Caco-2 (cell line): ENCODE data around the gene DSG4. TPM values are rescaled to one million over a fixed set of nuclear protein-coding genes. Genes with fewer than 3 reads are reported as not detected.

ENCODE experiments used
- BruUV-seq: library from RNA; stranded (reverse); fragments of 400-500 nt; replicated peaks from 2 replicates; lab custom pipeline; 2021; lab: Mats Ljungman, UMichigan
- CTCF ChIA-PET: fragments of 300-600 bp; sonication (Branson Sonifier 250); formaldehyde crosslinking; loops from one replicate; lab custom pipeline; 2022; ENCODE audit warnings: antibody characterized with exemption; lab: Charles Lee
- POLR2A ChIA-PET: fragments of 300-600 bp; sonication (Branson Sonifier 250); formaldehyde crosslinking; loops from one replicate; lab custom pipeline; 2022; ENCODE audit warnings: antibody characterized with exemption; lab: Charles Lee
- DNase-seq, 2 experiments: peaks; one replicate each; pipeline versions ENCODE4 v3.0.0 to v3.0.0-alpha.2; 2020 to 2022
- H3K27me3 ChIP-seq: replicated peaks from 2 replicates; pipeline ENCODE4 v1.6.0; 2011; ENCODE audit warnings: low read length; ENCODE audit not compliant: control insufficient read depth, insufficient read depth
- H3K36me3 ChIP-seq: 2 replicates; pipeline ENCODE4 v1.5.1; 2011; ENCODE audit warnings: low read length; ENCODE audit not compliant: control insufficient read depth, insufficient read depth
- H3K4me1 ChIP-seq: fragments of 250-450 bp; sonication (Bioruptor Pico); 2 replicates; pipeline ENCODE4 v1.5.1; 2020; ENCODE audit warnings: mild to moderate bottlenecking
- H3K4me3 ChIP-seq: 2 replicates; pipeline ENCODE4 v1.5.1; 2011; ENCODE audit warnings: low read depth, mild to moderate bottlenecking, control low read depth, low read length
- H3K9me3 ChIP-seq: fragments of 250-450 bp; sonication (Bioruptor Pico); 2 replicates; pipeline ENCODE4 v1.5.1; 2020; ENCODE audit warnings: mild to moderate bottlenecking, moderate library complexity
- H3K27ac Mint-ChIP-seq: one replicate; pipeline ENCODE4 v1.8.0; 2022; ENCODE audit warnings: mixed read lengths; ENCODE audit not compliant: unreplicated experiment
- H3K27me3 Mint-ChIP-seq: one replicate; pipeline ENCODE4 v1.8.0; 2022; ENCODE audit warnings: mixed read lengths; ENCODE audit not compliant: insufficient read depth, unreplicated experiment
- H3K36me3 Mint-ChIP-seq: one replicate; pipeline ENCODE4 v1.8.0; 2022; ENCODE audit warnings: mild to moderate bottlenecking, mixed read lengths; ENCODE audit not compliant: insufficient read depth, unreplicated experiment
- H3K4me1 Mint-ChIP-seq: one replicate; pipeline ENCODE4 v1.8.0; 2022; ENCODE audit warnings: low read depth, mixed read lengths; ENCODE audit not compliant: unreplicated experiment
- H3K4me3 Mint-ChIP-seq: one replicate; pipeline ENCODE4 v1.8.0; 2022; ENCODE audit warnings: mild to moderate bottlenecking, moderate library complexity, mixed read lengths; ENCODE audit not compliant: unreplicated experiment
- H3K9me3 Mint-ChIP-seq: one replicate; pipeline ENCODE4 v1.8.0; 2022; ENCODE audit warnings: mixed read lengths; ENCODE audit not compliant: unreplicated experiment
- intact Hi-C: fragments of 100-400 bp; cut with micrococcal nuclease; formaldehyde crosslinking; loops from one replicate; pipeline ENCODE4 v1.10.0; 2022; ENCODE audit not compliant: unreplicated experiment
- total RNA-seq: library from RNA; stranded (reverse); gene quantifications from 2 replicates; pipeline ENCODE4 v1.2.3, GENCODE V29; 2022
- TF ChIP-seq, protein P1 (sequence below), 2 experiments: fragments of 200-600 bp in 1 of 2; IDR thresholded peaks; 1 replicate in 1 of 2; 2 replicates in 1 of 2; pipeline versions ENCODE4 v1.5.1 to v1.8.0; 2011 to 2022; ENCODE audit warnings: antibody characterized with exemption in 1 of 2, control low read depth in 1 of 2, inconsistent platforms in 1 of 2, low read depth in 1 of 2, low read length in 1 of 2, mild to moderate bottlenecking in 1 of 2, moderate library complexity in 1 of 2; ENCODE audit not compliant: insufficient read depth in 1 of 2, severe bottlenecking in 1 of 2, unreplicated experiment in 1 of 2

Gene DSG4
- total RNA-seq, 1 experiment from 2014 or later: not detected

DNA sequence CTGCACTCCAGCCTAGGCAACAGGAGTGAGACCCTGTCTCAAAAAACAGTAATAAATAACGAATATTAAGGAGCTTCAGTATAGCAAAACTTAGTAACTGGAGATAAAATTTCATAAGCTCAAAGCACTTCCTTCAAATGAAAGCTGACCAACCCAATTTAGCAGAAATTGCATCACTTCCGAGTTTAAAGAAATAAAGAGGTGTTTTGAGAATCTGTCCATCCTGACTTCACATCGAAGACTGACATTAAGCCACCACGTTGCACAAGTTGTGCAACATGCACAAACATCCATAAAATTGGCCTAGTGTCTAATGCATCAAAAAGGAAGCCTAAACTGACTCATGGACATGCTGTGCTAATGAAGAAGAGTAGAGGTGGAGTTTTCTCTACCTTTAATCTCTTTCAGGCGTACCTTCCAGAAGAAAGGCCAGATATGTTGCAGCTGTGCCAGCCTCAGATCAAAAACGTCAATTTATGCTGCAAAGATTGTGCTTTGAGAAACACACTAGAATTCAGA lies 63.3 kb downstream of the DSG4 start:
- H3K27ac Mint-ChIP-seq: no peak overlapping the region
- BruUV-seq: no TSS peak
- no peak for DNase-seq
- H3K4me3 Mint-ChIP-seq: no peak overlapping the region
- ChIA-PET POLR2A (no interaction called here), CTCF (no interaction called here)
- H3K9me3 ChIP-seq: no peaks in the 10 kb centered on the region
- H3K36me3 ChIP-seq: no peaks in the 10 kb centered on the region
- H3K4me3 ChIP-seq: no peak overlapping the region
- TF ChIP-seq, protein P1, sequence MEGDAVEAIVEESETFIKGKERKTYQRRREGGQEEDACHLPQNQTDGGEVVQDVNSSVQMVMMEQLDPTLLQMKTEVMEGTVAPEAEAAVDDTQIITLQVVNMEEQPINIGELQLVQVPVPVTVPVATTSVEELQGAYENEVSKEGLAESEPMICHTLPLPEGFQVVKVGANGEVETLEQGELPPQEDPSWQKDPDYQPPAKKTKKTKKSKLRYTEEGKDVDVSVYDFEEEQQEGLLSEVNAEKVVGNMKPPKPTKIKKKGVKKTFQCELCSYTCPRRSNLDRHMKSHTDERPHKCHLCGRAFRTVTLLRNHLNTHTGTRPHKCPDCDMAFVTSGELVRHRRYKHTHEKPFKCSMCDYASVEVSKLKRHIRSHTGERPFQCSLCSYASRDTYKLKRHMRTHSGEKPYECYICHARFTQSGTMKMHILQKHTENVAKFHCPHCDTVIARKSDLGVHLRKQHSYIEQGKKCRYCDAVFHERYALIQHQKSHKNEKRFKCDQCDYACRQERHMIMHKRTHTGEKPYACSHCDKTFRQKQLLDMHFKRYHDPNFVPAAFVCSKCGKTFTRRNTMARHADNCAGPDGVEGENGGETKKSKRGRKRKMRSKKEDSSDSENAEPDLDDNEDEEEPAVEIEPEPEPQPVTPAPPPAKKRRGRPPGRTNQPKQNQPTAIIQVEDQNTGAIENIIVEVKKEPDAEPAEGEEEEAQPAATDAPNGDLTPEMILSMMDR (IDR thresholded peaks at IDR 0.05; ENCODE audit: insufficient read depth in 1 of 2, low read depth in 1 of 2, low read length in 1 of 2, severe bottlenecking in 1 of 2, unreplicated experiment in 1 of 2): no peak
- intact Hi-C loops: no loop called here
- no peaks in the 10 kb centered on the region for H3K27me3 Mint-ChIP-seq
- no peaks in the 10 kb centered on the region for H3K4me1 Mint-ChIP-seq
- H3K4me1 ChIP-seq: no peaks in the 10 kb centered on the region
- no peaks in the 10 kb centered on the region for H3K9me3 Mint-ChIP-seq
- no peaks in the 10 kb centered on the region for H3K36me3 Mint-ChIP-seq
- no peaks in the 10 kb centered on the region for H3K27me3 ChIP-seq

DNA sequence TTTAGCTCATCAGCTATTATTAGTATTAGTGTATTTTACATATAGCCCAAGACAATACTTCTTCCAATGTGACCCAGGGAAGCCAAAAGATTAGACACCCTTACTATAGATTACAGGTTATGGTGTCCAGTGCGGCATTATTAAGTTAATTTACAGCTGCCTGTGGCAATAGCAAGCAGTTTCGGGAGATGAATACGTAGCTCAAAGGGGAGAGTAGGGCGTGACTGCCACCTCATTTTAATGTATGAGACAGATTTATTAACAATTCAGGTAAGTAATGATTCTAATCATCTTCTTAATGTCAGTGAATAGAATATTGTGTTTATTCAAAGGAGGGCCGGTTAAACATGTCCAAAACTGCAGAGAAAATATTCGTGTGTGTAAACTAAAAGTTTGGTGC lies 64.2 kb downstream of the DSG4 start:
- H3K27me3 Mint-ChIP-seq: no peaks in the 10 kb centered on the region
- ChIA-PET POLR2A (no interaction called here), CTCF (no interaction called here)
- H3K4me3 Mint-ChIP-seq: no peak overlapping the region
- intact Hi-C loops: no loop called here
- TF ChIP-seq, protein P1 (IDR thresholded peaks at IDR 0.05; ENCODE audit: insufficient read depth in 1 of 2, low read depth in 1 of 2, low read length in 1 of 2, severe bottlenecking in 1 of 2, unreplicated experiment in 1 of 2): no peak
- no peaks in the 10 kb centered on the region for H3K9me3 ChIP-seq
- H3K4me1 ChIP-seq: no peaks in the 10 kb centered on the region
- no peaks in the 10 kb centered on the region for H3K36me3 Mint-ChIP-seq
- H3K27me3 ChIP-seq: no peaks in the 10 kb centered on the region
- H3K9me3 Mint-ChIP-seq: no peaks in the 10 kb centered on the region
- no peaks in the 10 kb centered on the region for H3K36me3 ChIP-seq
- no peaks in the 10 kb centered on the region for H3K4me1 Mint-ChIP-seq
- H3K27ac Mint-ChIP-seq: no peak overlapping the region
- DNase-seq: no peak
- H3K4me3 ChIP-seq: no peak overlapping the region
- BruUV-seq: no TSS peak

DNA sequence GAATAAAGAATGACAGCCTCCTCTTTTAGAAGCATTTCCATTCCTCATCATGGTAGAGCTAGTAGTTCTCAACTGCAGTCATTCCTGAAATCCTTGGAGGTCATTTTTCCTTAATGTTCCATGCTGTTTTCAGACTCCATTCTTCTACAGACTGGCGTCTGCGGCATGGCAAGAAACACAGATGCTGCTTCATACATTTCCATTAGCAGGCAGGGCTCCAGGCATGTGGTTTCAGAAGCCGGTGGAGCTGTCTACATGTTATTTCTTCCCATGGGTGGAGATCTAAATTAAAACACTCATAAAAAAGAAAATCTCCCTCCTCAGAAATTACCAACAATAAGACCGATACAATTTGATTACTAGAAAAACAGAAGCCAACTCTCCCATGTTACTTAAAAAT lies 64.9 kb downstream of the DSG4 start:
- Mint-ChIP-seq H3K4me1 (no peaks in the 10 kb centered on the region), H3K27me3 (no peaks in the 10 kb centered on the region), H3K36me3 (no peaks in the 10 kb centered on the region), H3K27ac (no peak overlapping the region), H3K4me3 (no peak overlapping the region), H3K9me3 (no peaks in the 10 kb centered on the region)
- no peak overlapping the region for H3K4me3 ChIP-seq
- no peaks in the 10 kb centered on the region for H3K36me3 ChIP-seq
- no peaks in the 10 kb centered on the region for H3K9me3 ChIP-seq
- H3K27me3 ChIP-seq: no peaks in the 10 kb centered on the region
- no TSS peak for BruUV-seq
- H3K4me1 ChIP-seq: no peaks in the 10 kb centered on the region
- POLR2A ChIA-PET: no interaction called here
- CTCF ChIA-PET: no interaction called here
- intact Hi-C loops: no loop called here
- no peak for DNase-seq
- TF ChIP-seq, protein P1 (IDR thresholded peaks at IDR 0.05; ENCODE audit: insufficient read depth in 1 of 2, low read depth in 1 of 2, low read length in 1 of 2, severe bottlenecking in 1 of 2, unreplicated experiment in 1 of 2): no peak
